A549 (cell line): Measurements from ENCODE around the gene SAMD4B. TPM values are rescaled to one million over a fixed set of nuclear protein-coding genes. Genes with fewer than 3 reads are reported as not detected.

Experiments
- ATAC-seq, 2 experiments: fragments of 200-7000 bp in 1 of 2; fragments of >200 bp in 1 of 2; cut with Nextera tagmentation in 1 of 2; cut with Tn5 transposase in 1 of 2; 3 replicates each; pipeline versions ENCODE4 v1.8.0 to v1.9.1; 2018 to 2020; ENCODE audit warnings: mild to moderate bottlenecking in 1 of 2, moderate library complexity in 1 of 2
- CTCF ChIA-PET: fragments of 300-600 bp; sonication (Branson Sonifier 250); formaldehyde crosslinking; extraction: SDS; loops from one replicate; lab custom pipeline; 2021; ENCODE audit warnings: antibody characterized with exemption, inconsistent platforms; lab: Yijun Ruan, JAX
- POLR2A ChIA-PET: fragments of 350-600 bp; formaldehyde crosslinking; extraction: SDS; loops from one replicate; lab custom pipeline; 2021; ENCODE audit warnings: antibody characterized with exemption, inconsistent platforms; lab: Yijun Ruan, JAX
- DNase-seq, 2 experiments: peaks; one replicate each; pipeline versions ENCODE4 v3.0.0 to v3.0.0-alpha.2; 2011 to 2016; ENCODE audit warnings: low read depth in 1 of 2, low spot score in 1 of 2
- FAIRE-seq: peaks from 2 replicates; lab custom pipeline; 2011; peaks lifted over from hg19 to GRCh38; lab: Jason Lieb, UNC
- H3K27ac ChIP-seq, 2 experiments: fragments of >200 bp; sonication (Bioruptor Twin); formaldehyde crosslinking; 3 replicates each; pipeline ENCODE4 v1.5.1; 2016 to 2017
- H3K4me1 ChIP-seq: fragments of >200 bp; sonication (Bioruptor Twin); formaldehyde crosslinking; 3 replicates; pipeline ENCODE4 v1.6.1; 2016
- H3K4me2 ChIP-seq: fragments of >200 bp; sonication (Bioruptor Twin); formaldehyde crosslinking; 3 replicates; pipeline ENCODE4 v1.6.1; 2016
- H3K4me3 ChIP-seq: fragments of >200 bp; sonication (Bioruptor Twin); formaldehyde crosslinking; 3 replicates; pipeline ENCODE4 v1.5.1; 2016
- H3K9me3 ChIP-seq: fragments of >200 bp; sonication (Bioruptor Twin); formaldehyde crosslinking; 3 replicates; pipeline ENCODE4 v1.6.1; 2016
- EHMT2 ChIP-seq: fragments of 200-600 bp; sonication (generic); IDR thresholded peaks from 2 replicates; pipeline ENCODE4 v1.6.1; 2016; ENCODE audit warnings: antibody characterized with exemption, low read depth, mild to moderate bottlenecking, moderate library complexity
- EP300 ChIP-seq, 2 experiments: fragments of >200 bp; sonication (Bioruptor Twin); formaldehyde crosslinking; IDR thresholded peaks; 2 replicates in 1 of 2; 3 replicates in 1 of 2; pipeline ENCODE4 v1.6.1; 2016 to 2017
- ESRRA ChIP-seq: fragments of 150-350 bp; IDR thresholded peaks from 2 replicates; pipeline ENCODE4 v1.6.1; 2014; ENCODE audit warnings: mild to moderate bottlenecking, low read length, borderline replicate concordance
- FOXS1 ChIP-seq: fragments of 250-450 bp; sonication (Bioruptor Pico); IDR thresholded peaks from 2 replicates; pipeline ENCODE4 v1.5.0; 2020; ENCODE audit warnings: mild to moderate bottlenecking, moderate library complexity
- HEYL ChIP-seq: fragments of 250-450 bp; sonication (Bioruptor Pico); IDR thresholded peaks from 2 replicates; pipeline ENCODE4 v1.8.0; 2021; ENCODE audit warnings: mild to moderate bottlenecking, moderate library complexity
- HOXB13 ChIP-seq: fragments of 250-450 bp; sonication (Bioruptor Pico); IDR thresholded peaks from 2 replicates; pipeline ENCODE4 v1.5.0; 2020; ENCODE audit warnings: low read depth, mild to moderate bottlenecking, moderate library complexity
- JUN ChIP-seq, 2 experiments: fragments of >200 bp; sonication (Bioruptor Twin); formaldehyde crosslinking; IDR thresholded peaks; 2 replicates in 1 of 2; 3 replicates in 1 of 2; pipeline ENCODE4 v1.6.1; 2016 to 2017
- JUNB ChIP-seq: fragments of >200 bp; sonication (Bioruptor Twin); formaldehyde crosslinking; IDR thresholded peaks from 2 replicates; pipeline ENCODE4 v1.6.1; 2016
- KDM5A ChIP-seq: fragments of 200-600 bp; sonication (generic); IDR thresholded peaks from 2 replicates; pipeline ENCODE4 v1.6.1; 2016; ENCODE audit warnings: antibody characterized with exemption, mild to moderate bottlenecking
- MAZ ChIP-seq: fragments of 150-350 bp; IDR thresholded peaks from 2 replicates; pipeline ENCODE4 v1.6.1; 2014; ENCODE audit warnings: antibody characterized with exemption, low read depth, low read length, borderline replicate concordance
- MYC ChIP-seq: IDR thresholded peaks from 2 replicates; pipeline ENCODE4 v1.6.1; 2012; ENCODE audit warnings: mild to moderate bottlenecking, inconsistent platforms, low read length, improper control_type of control experiment, borderline replicate concordance
- POLR2A ChIP-seq: IDR thresholded peaks from 2 replicates; pipeline ENCODE4 v1.6.1; 2012; ENCODE audit warnings: mild to moderate bottlenecking, low read length
- ZC3H11A ChIP-seq: fragments of 450-650 bp; IDR thresholded peaks from 2 replicates; pipeline ENCODE4 v1.6.1; 2014; ENCODE audit warnings: antibody characterized with exemption, mild to moderate bottlenecking
- ZFP36 ChIP-seq: fragments of 450-650 bp; IDR thresholded peaks from 2 replicates; pipeline ENCODE4 v1.6.1; 2014; ENCODE audit warnings: borderline replicate concordance; ENCODE audit not compliant: partially characterized antibody
- WGBS: methylation state at CpG from one replicate; pipeline ENCODE4 v1.1.6; 2017; ENCODE audit errors: missing lambda C conversion rate; 5-methylcytosine and 5-hydroxymethylcytosine counted together
- polyA plus RNA-seq, 4 experiments: library from polyadenylated mRNA; depleted of rRNA in 3 of 4; stranded (reverse); fragments of >200 nt; fragmentation: RNase III in 1 of 4; extraction: RNeasy Plus Mini Kit Qiagen cat#74134 plus additional on column Dnase treatment in 1 of 4; gene quantifications; 2 replicates in 3 of 4; 3 replicates in 1 of 4; pipeline ENCODE4 v1.2.3, GENCODE V29; 2011 to 2017
- TF ChIP-seq, protein P1 (sequence below): IDR thresholded peaks from 2 replicates; pipeline ENCODE4 v1.6.1; 2012
- TF ChIP-seq, protein P2 (sequence below): fragments of >200 bp; sonication (Bioruptor Twin); formaldehyde crosslinking; IDR thresholded peaks from 2 replicates; pipeline ENCODE4 v1.6.1; 2016
- TF ChIP-seq, protein P3 (sequence below): fragments of 200-600 bp; sonication (generic); IDR thresholded peaks from 2 replicates; pipeline ENCODE4 v1.6.1; 2016; ENCODE audit warnings: antibody characterized with exemption, mild to moderate bottlenecking, moderate library complexity

SAMD4B gene
- polyA plus RNA-seq, 2 of the 4 experiments (the other 2 are of a cell fraction), result 82.1 to 118 TPM

DNA sequence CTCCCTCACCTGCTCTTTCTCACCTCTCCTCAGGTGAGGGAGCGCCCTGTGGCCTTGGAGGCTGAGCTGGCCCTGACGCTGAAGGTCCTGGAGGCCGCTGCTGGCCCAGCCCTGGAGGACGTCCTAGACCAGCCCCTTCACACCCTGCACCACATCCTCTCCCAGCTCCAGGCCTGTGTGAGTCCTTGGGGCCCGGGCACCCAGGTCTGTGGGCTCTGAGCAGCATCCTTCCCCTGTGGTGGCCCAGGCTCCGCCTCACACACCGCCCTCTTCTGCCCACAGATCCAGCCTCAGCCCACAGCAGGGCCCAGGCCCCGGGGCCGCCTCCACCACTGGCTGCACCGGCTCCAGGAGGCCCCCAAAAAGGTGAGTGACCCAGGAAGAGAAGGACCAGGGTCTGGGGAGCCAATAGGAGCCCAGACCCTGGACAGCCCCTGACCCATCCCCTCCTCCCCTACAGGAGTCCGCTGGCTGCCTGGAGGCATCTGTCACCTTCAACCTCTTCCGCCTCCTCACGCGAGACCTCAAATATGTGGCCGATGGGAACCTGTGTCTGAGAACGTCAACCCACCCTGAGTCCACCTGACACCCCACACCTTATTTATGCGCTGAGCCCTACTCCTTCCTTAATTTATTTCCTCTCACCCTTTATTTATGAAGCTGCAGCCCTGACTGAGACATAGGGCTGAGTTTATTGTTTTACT, 44.1 kb upstream of the SAMD4B start:
- POLR2A ChIA-PET, result no interaction called here
- peak; percentile 40 to 48; a peak in 4 of 6 replicates for ATAC-seq
- Histone ChIP-seq H3K4me3 (no peak overlapping the region), H3K9me3 (no peaks in the 10 kb centered on the region), H3K4me2 (no peak overlapping the region), H3K4me1 (no peaks in the 10 kb centered on the region; the same call in 1 of the 3 replicates), H3K27ac (no peak overlapping the region)
- WGBS, result 73% methylated on average over 17 of the region's 17 CpGs
- CTCF ChIA-PET, result interaction anchor here (0.6 to 1.2 kb wide), 4 partner anchors 13 to 235 kb away, joined by 3 to 4 read pairs (median 4); partner anchors contain the start of gene EID2B
- no peak for DNase-seq
- TF ChIP-seq JUN (IDR thresholded peaks at IDR 0.05), result no peak
- no peak for TF ChIP-seq JUNB
- no peak for TF ChIP-seq HEYL (CRISPR knock-in tag)
- TF ChIP-seq ZC3H11A, result no peak
- TF ChIP-seq, protein P1, sequence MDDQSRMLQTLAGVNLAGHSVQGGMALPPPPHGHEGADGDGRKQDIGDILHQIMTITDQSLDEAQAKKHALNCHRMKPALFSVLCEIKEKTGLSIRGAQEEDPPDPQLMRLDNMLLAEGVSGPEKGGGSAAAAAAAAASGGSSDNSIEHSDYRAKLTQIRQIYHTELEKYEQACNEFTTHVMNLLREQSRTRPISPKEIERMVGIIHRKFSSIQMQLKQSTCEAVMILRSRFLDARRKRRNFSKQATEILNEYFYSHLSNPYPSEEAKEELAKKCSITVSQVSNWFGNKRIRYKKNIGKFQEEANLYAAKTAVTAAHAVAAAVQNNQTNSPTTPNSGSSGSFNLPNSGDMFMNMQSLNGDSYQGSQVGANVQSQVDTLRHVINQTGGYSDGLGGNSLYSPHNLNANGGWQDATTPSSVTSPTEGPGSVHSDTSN, result no peak
- TF ChIP-seq, protein P2, sequence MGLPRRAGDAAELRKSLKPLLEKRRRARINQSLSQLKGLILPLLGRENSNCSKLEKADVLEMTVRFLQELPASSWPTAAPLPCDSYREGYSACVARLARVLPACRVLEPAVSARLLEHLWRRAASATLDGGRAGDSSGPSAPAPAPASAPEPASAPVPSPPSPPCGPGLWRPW, result no peak
- no peak for TF ChIP-seq EP300 (IDR thresholded peaks at IDR 0.05)
- TF ChIP-seq POLR2A, result no peak
- TF ChIP-seq KDM5A, result no peak
- no peak for TF ChIP-seq MAZ
- TF ChIP-seq, protein P3, sequence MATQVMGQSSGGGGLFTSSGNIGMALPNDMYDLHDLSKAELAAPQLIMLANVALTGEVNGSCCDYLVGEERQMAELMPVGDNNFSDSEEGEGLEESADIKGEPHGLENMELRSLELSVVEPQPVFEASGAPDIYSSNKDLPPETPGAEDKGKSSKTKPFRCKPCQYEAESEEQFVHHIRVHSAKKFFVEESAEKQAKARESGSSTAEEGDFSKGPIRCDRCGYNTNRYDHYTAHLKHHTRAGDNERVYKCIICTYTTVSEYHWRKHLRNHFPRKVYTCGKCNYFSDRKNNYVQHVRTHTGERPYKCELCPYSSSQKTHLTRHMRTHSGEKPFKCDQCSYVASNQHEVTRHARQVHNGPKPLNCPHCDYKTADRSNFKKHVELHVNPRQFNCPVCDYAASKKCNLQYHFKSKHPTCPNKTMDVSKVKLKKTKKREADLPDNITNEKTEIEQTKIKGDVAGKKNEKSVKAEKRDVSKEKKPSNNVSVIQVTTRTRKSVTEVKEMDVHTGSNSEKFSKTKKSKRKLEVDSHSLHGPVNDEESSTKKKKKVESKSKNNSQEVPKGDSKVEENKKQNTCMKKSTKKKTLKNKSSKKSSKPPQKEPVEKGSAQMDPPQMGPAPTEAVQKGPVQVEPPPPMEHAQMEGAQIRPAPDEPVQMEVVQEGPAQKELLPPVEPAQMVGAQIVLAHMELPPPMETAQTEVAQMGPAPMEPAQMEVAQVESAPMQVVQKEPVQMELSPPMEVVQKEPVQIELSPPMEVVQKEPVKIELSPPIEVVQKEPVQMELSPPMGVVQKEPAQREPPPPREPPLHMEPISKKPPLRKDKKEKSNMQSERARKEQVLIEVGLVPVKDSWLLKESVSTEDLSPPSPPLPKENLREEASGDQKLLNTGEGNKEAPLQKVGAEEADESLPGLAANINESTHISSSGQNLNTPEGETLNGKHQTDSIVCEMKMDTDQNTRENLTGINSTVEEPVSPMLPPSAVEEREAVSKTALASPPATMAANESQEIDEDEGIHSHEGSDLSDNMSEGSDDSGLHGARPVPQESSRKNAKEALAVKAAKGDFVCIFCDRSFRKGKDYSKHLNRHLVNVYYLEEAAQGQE, result no peak
- FAIRE-seq, result no peak

DNA sequence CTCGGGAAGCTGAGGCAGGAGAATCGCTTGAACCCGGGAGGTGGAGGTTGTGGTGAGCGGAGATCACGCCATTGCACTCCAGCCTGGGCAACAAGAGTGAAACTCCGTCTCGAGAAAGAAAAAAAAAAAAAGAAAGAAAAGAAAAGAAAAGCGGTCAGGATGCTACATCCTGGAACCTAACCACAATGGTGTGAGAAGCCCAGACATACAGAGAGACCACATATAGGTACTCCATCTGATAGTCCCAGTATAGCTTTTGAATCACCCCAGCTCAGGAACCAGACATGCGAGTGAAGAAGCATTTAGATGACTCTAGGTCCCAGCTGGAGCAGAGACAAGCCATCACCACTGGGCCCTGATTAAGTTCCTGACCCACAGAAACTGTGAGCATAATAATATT, 42.8 kb upstream of the SAMD4B start:
- no peak overlapping the region for H3K4me2 ChIP-seq
- H3K4me1 ChIP-seq, result peaks cover 6% of the 10 kb centered on the region
- no peak overlapping the region for H3K4me3 ChIP-seq
- no peak for TF ChIP-seq EHMT2
- no peak for TF ChIP-seq POLR2A
- no peak for TF ChIP-seq HOXB13 (CRISPR knock-in tag)
- TF ChIP-seq, protein P1, result no peak
- TF ChIP-seq HEYL (CRISPR knock-in tag), result no peak
- TF ChIP-seq, all 56 proteins: peak for 0
- WGBS, result 82% methylated on average over 9 of the region's 9 CpGs
- FAIRE-seq (no peak), DNase-seq (no peak), ATAC-seq (no peak)
- ChIA-PET CTCF (interaction anchor here (0.6 to 1.8 kb wide), 4 partner anchors 10 to 67 kb away, joined by 3 to 4 read pairs (median 4); no protein-coding TSS in a partner anchor), POLR2A (no interaction called here)
- H3K27ac ChIP-seq, result no peak overlapping the region
- no peaks in the 10 kb centered on the region for H3K9me3 ChIP-seq

DNA sequence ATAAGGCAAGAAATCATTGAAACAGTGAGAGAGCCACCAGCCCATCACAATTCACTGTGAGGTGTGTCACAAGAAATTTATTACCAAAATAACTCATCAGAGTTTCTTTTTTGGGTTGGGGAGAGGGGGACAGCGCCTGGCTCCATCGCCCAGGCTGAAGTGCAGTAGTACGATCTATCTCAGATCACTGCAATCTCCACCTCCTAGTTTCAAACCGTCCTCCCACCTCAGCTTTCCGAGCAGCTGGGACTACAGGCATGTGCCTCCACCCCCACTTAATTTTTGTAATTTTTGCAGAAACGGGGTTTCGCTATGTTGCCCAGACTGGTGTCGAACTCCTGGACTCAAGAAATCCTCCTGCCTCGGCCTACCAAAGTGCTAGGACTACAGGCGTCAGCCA, 42.4 kb upstream of the SAMD4B start:
- 84% methylated on average over 10 of the region's 10 CpGs for WGBS
- TF ChIP-seq ZFP36 (no peak), MYC (no peak), FOXS1 (CRISPR knock-in tag) (no peak), ESRRA (no peak)
- ATAC-seq, result no peak
- FAIRE-seq, result peak; percentile 59
- no peak for DNase-seq
- POLR2A ChIA-PET, result no interaction called here
- H3K4me2 ChIP-seq, result no peak overlapping the region
- CTCF ChIA-PET, result interaction anchor here (0.7 to 1.8 kb wide), 3 partner anchors 9 to 68 kb away, joined by 3 to 4 read pairs (median 3); no protein-coding TSS in a partner anchor
- H3K4me3 ChIP-seq, result no peak overlapping the region
- H3K9me3 ChIP-seq, result no peaks in the 10 kb centered on the region
- H3K4me1 ChIP-seq, result peaks cover 6% of the 10 kb centered on the region
- H3K27ac ChIP-seq, result no peak overlapping the region
